Activated CD4-positive, alpha-beta memory T cell treated with anti-CD3 and anti-CD28 coated beads for 36 hours (primary cell): ENCODE results near the gene RNF152. TPM values are rescaled to one million over a fixed set of nuclear protein-coding genes. Genes with fewer than 3 reads are reported as not detected.

ENCODE experiments used
- CTCF ChIA-PET: fragments of 350-600 bp; sonication (Branson Sonifier 250); formaldehyde crosslinking; loops from one replicate; lab custom pipeline; 2021; ENCODE audit warnings: antibody characterized with exemption, inconsistent platforms; lab: Charles Lee
- POLR2A ChIA-PET: fragments of 350-600 bp; sonication (Branson Sonifier 250); formaldehyde crosslinking; loops from one replicate; lab custom pipeline; 2021; ENCODE audit warnings: antibody characterized with exemption; lab: Charles Lee
- DNase-seq: peaks from one replicate; pipeline ENCODE4 v3.0.0-alpha.2; 2020
- H3K27ac Mint-ChIP-seq: one replicate; pipeline ENCODE4 v1.8.0; 2021; ENCODE audit warnings: mixed read lengths
- H3K27me3 Mint-ChIP-seq: one replicate; pipeline ENCODE4 v1.8.0; 2021; ENCODE audit warnings: mixed read lengths
- H3K36me3 Mint-ChIP-seq: one replicate; pipeline ENCODE4 v1.8.0; 2021; ENCODE audit warnings: mixed read lengths
- H3K4me1 Mint-ChIP-seq: one replicate; pipeline ENCODE4 v1.8.0; 2021; ENCODE audit warnings: low read depth, mixed read lengths
- H3K4me3 Mint-ChIP-seq: one replicate; pipeline ENCODE4 v1.8.0; 2021; ENCODE audit warnings: mild to moderate bottlenecking, mixed read lengths
- H3K9me3 Mint-ChIP-seq: one replicate; pipeline ENCODE4 v1.8.0; 2021; ENCODE audit warnings: mixed read lengths
- intact Hi-C: fragments of 100-400 bp; cut with micrococcal nuclease; formaldehyde crosslinking; loops from one replicate; pipeline ENCODE4 v1.15.1; 2023
- total RNA-seq, 2 experiments: library from RNA; stranded (reverse); gene quantifications; one replicate each; pipeline ENCODE4 v1.2.3, GENCODE V29; 2021

Gene RNF152, protein sequence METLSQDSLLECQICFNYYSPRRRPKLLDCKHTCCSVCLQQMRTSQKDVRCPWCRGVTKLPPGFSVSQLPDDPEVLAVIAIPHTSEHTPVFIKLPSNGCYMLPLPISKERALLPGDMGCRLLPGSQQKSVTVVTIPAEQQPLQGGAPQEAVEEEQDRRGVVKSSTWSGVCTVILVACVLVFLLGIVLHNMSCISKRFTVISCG
- total RNA-seq = under 1 TPM; 0.12 to 0.26 TPM

DNA sequence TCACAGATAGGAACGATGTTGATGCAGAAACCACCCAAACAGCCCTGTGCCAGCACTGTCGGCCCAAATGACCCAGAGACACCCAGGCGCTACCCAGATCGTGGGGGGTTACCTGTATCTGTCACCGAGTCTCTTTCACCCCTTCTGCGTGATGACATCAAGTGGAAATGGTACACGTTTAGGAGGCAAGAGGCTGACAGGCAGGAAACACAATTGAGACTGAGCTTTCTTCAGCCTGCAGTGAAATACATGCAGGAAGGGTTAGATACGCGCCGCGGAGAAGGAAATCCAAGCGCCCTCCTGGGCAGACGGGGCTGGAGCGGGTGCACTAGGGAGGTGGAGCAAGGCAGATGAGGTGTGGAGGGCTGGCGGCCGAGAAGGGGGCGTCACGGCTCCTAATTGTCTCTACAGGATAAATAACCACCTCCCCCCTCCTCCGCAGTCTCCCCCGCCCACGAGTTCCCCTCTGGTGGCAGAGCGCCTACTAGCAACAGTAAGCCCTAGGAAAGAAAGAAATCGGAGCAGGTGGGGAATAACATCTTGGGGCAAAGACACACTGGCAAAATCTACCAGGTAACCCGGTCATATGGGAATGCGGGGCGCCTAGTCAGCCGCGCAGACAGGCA lies at the start of gene RNF152:
TSS of gene RNF152 (minus strand) at position 325 of the 626 bp plus-strand sequence. CDS start 76,544 bp downstream, outside the sequence.
- Mint-ChIP-seq H3K4me3 (peak within 1 kb of the TSS; percentile 74), H3K4me1 (peaks cover 8% of the 10 kb centered on the region), H3K36me3 (no peaks in the 10 kb centered on the region), H3K27me3 (peaks cover 29% of the 10 kb centered on the region), H3K27ac (no peak within 1 kb of the TSS), H3K9me3 (no peaks in the 10 kb centered on the region)
- ChIA-PET POLR2A (no interaction called here), CTCF (interaction anchor here (0.7 kb wide), 1 partner anchor 257 kb away, joined by 3 read pairs; no protein-coding TSS in a partner anchor)
- no peak for DNase-seq
- intact Hi-C loops = loop anchor here (1.0 to 10.0 kb wide), 4 partner anchors 60 to 338 kb away; partner anchors contain the start of genes PIGN and RELCH

DNA sequence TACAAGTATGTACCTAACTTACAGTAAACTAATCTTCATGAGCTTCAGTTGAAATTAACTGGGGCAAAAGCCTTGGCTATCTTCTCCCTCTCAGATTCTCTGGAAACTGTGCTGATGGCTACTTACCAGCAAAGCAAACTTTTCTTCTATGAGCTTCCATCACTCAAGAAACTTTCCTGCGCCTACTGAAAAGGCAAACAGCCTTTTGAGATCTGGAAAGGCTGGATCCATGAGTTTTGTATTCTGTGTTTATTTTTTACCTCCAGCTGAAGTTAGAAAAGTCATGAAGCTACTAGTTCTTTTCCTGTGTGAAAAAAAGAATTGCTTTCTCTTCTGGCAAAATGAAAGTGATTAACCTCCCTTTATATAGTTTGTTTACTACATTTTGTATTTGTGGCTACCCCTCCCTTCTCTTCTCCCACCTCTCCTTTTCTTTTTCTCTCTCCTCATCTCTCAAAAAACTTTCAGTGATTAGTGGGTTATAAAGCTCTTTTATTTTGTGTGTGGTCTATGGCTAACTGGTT lies 49.2 kb upstream of the RNF152 start:
- Mint-ChIP-seq H3K4me3 (no peak overlapping the region), H3K27me3 (peaks cover 9% of the 10 kb centered on the region), H3K9me3 (peaks cover 6% of the 10 kb centered on the region), H3K36me3 (no peaks in the 10 kb centered on the region), H3K4me1 (peaks cover 16% of the 10 kb centered on the region), H3K27ac (no peak overlapping the region)
- intact Hi-C loops = loop anchor here (1.0 kb wide), 1 partner anchor 9 kb away; no protein-coding TSS in a partner anchor
- ChIA-PET CTCF (interaction anchor here (0.8 to 1.1 kb wide), 2 partner anchors 10 to 15 kb away, joined by 3 read pairs; no protein-coding TSS in a partner anchor), POLR2A (no interaction called here)
- DNase-seq = no peak

DNA sequence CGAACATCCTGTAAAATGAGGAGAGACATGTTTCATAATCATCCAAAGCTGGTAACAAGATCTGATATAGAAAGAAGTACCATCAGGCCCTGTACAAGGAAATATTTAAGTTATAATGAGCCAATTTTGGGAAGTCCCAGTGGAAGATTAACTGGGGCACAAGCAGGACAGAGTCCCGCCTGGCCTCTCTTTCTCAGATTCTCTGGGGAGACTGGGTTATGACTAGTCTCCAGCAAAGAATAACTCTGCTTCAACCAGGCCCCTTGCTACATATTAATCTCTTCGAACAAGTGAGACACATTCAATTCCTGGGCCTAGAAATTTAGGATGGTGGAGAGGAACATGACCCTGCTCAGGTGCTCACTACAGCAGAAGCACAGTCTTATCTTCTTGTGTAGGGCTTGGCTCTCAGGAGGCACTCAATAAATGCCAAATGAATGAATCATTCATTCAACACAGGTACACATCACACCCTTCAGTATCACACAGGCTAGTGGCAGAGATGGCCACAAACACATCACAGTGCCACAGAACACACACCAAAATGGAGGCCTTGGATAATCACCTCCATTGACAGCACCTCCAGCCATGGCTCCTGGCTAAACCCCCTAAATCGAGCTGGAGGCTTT lies 46.4 kb upstream of the RNF152 start:
- POLR2A ChIA-PET = interaction anchor here (0.6 kb wide), 1 partner anchor 238 kb away, joined by 3 read pairs; no protein-coding TSS in a partner anchor
- CTCF ChIA-PET = no interaction called here
- peaks cover 6% of the 10 kb centered on the region for H3K9me3 Mint-ChIP-seq
- H3K27me3 Mint-ChIP-seq = peaks cover 11% of the 10 kb centered on the region
- H3K36me3 Mint-ChIP-seq = no peaks in the 10 kb centered on the region
- no peak for DNase-seq
- intact Hi-C loops = no loop called here
- H3K27ac Mint-ChIP-seq = no peak overlapping the region
- peaks cover 14% of the 10 kb centered on the region for H3K4me1 Mint-ChIP-seq
- no peak overlapping the region for H3K4me3 Mint-ChIP-seq

DNA sequence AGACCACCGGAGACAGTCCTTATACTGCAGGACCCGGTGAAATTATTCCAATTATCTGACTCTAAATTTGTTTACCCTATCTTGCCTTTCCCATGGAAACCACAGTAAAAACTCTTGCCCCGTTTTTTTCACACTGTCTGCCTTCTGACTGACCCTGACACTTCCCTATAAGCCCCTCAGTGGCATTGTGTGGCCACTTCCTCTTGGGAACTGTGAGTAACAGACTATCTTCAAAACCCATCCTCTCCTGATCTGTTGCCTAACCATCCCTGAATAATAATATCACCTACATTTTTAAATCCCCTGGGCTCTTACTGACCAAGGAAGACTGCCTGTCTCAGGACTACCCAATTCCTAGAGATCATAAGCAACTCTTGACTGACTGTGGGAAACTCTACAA lies 42.6 kb upstream of the RNF152 start:
- no peak for DNase-seq
- ChIA-PET CTCF (no interaction called here), POLR2A (no interaction called here)
- intact Hi-C loops = no loop called here
- Mint-ChIP-seq H3K4me1 (no peaks in the 10 kb centered on the region), H3K36me3 (no peaks in the 10 kb centered on the region), H3K27me3 (peaks cover 20% of the 10 kb centered on the region), H3K9me3 (peaks cover 3% of the 10 kb centered on the region), H3K27ac (no peak overlapping the region), H3K4me3 (no peak overlapping the region)

DNA sequence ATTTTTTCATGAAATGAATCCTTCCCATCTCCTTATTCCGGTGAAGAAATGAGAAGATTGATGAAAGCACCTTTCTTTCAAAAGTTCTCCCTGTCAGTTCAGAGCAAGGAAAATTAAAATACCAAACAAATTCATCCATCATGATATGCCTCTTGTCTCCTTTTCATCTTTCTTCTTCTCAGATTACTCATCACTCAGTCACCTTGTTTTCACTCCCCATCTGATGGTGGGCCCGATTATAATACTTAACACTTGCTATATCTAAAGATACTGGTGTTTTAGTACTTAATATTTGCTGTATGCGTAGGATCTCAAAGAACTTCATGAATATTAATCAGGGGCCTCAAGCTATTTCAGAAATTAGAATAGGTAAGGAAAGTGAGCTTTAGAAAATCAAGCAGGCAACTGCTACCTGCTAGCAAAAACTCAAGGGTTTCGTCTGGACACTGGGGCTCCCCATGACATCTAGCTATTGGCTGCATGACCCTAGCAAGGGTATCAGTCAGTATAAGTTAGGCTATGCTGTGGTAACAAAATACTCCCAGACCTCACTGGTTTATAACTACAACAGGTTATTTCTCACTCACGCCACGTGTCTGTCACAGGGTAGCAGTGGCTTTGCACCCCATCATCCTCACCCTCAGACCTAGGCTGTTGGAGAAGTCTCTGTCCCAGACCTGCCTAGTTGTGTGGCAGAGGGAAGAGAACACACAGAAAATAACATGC lies 39.0 kb upstream of the RNF152 start:
- peaks cover 13% of the 10 kb centered on the region for H3K4me1 Mint-ChIP-seq
- no peak overlapping the region for H3K27ac Mint-ChIP-seq
- peaks cover 11% of the 10 kb centered on the region for H3K9me3 Mint-ChIP-seq
- ChIA-PET CTCF (no interaction called here), POLR2A (no interaction called here)
- DNase-seq = no peak
- H3K4me3 Mint-ChIP-seq = no peak overlapping the region
- H3K36me3 Mint-ChIP-seq = peaks cover 5% of the 10 kb centered on the region
- H3K27me3 Mint-ChIP-seq = peaks cover 25% of the 10 kb centered on the region
- intact Hi-C loops = no loop called here

DNA sequence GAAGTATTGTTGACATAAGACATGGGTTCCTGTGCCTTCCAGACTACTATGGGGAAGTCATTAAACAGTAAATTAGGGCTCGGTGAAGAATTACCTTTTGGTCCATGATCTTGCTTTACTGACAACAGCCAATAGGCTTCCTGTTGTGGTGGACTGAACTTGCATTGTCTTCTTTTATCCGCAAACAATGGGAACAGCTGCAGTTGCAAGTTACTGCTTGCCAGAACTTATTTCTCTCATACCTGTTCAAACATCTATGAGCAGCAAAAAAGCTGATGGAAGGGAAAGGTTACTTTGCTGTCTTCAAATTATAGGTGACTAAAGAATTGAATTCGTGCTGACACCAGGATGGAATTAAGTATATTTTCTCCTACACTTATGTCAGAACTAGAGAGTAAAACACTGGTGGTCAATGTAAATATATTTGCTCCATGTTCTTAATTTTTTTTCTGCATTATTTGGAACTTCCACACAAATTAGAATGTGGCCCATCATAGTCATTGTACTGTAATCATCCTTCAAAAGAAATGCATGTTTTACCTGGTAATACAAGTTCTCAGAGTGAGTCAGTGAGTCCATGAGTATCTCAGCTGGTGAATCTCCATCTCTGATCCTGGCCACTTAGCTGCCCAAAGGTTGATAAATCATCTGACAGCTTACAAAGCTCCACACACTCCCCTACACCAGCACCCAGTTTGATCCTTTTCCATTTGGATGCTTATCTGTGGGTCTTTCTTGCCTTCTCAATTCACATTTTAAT lies 37.3 kb upstream of the RNF152 start:
- intact Hi-C loops = no loop called here
- Mint-ChIP-seq H3K27ac (no peak overlapping the region), H3K4me3 (no peak overlapping the region), H3K9me3 (peaks cover 11% of the 10 kb centered on the region), H3K4me1 (peaks cover 24% of the 10 kb centered on the region), H3K27me3 (peaks cover 19% of the 10 kb centered on the region), H3K36me3 (peaks cover 5% of the 10 kb centered on the region)
- CTCF ChIA-PET = no interaction called here
- POLR2A ChIA-PET = no interaction called here
- no peak for DNase-seq

DNA sequence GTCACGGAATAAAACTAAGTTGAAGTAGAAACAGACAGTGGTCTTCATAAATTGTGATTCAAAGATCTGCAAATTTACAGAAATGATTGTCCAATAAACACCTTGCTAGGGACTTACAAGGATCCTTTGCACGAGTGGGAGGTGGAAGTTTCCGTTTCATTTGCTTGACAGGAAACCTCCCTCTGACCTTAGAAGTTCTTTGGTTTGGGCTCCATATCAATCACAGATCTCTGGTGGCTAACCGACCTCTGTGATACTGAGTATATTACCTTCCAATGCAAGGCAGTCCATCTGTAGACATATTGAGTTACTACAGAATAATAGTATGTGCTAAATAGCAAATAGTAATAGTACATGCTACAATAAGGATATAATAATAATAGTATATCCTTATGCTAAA lies 33.7 kb upstream of the RNF152 start:
- CTCF ChIA-PET = interaction anchor here (1.0 to 1.3 kb wide), 3 partner anchors 15 to 26 kb away, joined by 3 to 5 read pairs (median 3); no protein-coding TSS in a partner anchor
- POLR2A ChIA-PET = interaction anchor here (1.1 kb wide), 1 partner anchor 26 kb away, joined by 3 read pairs; no protein-coding TSS in a partner anchor
- H3K4me3 Mint-ChIP-seq = no peak overlapping the region
- H3K27me3 Mint-ChIP-seq = peaks cover 11% of the 10 kb centered on the region
- H3K4me1 Mint-ChIP-seq = peaks cover 31% of the 10 kb centered on the region
- no peak overlapping the region for H3K27ac Mint-ChIP-seq
- H3K9me3 Mint-ChIP-seq = peaks cover 8% of the 10 kb centered on the region
- DNase-seq = peak; percentile 70
- intact Hi-C loops = loop anchor here (1.0 kb wide), 2 partner anchors 8 to 26 kb away; no protein-coding TSS in a partner anchor
- H3K36me3 Mint-ChIP-seq = peaks cover 5% of the 10 kb centered on the region

DNA sequence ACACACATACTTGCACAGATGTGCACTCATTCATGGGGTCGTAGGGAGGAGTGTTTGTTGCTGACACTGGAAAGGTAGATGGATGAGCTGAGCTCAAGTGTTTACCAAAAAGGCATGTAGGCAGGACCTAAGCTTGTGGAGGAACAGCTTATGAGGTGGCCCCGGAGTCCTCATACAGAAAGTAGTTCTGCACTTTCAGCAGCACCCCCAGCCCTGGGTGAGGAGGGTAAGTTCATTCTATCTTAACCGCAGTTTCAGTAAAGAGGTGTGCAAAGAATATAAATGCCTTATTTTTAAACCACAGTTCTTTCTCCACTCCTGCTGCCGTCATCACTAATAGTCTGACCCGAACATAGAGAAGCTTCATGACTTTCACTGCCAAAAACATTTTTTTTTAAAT lies 31.7 kb upstream of the RNF152 start:
- H3K4me3 Mint-ChIP-seq = no peak overlapping the region
- intact Hi-C loops = no loop called here
- H3K36me3 Mint-ChIP-seq = peaks cover 5% of the 10 kb centered on the region
- peaks cover 31% of the 10 kb centered on the region for H3K4me1 Mint-ChIP-seq
- peak; percentile 31 for DNase-seq
- POLR2A ChIA-PET = interaction anchor here (1.9 kb wide), 1 partner anchor 28 kb away, joined by 5 read pairs; no protein-coding TSS in a partner anchor
- peaks cover 8% of the 10 kb centered on the region for H3K9me3 Mint-ChIP-seq
- CTCF ChIA-PET = no interaction called here
- no peak overlapping the region for H3K27ac Mint-ChIP-seq
- peaks cover 8% of the 10 kb centered on the region for H3K27me3 Mint-ChIP-seq

DNA sequence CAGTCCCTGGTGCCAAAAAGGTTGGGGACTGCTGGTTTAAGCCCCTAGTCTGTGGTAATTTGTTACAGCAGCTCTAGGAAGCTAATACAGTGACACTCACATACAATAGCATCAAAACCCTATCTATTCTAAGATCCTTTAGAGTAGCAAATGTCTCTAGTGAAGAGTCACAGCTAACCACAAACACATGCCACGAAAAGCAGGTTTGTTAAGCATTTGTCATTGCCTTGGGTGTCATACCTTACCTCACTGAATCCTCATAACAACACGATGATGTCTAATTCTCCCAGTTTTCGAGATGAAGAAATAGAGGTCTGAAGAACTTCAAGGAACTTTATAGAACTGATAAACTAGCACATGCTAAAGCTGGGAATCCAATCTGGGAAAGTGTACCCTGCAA lies 29.6 kb upstream of the RNF152 start:
- CTCF ChIA-PET = interaction anchor here (0.8 kb wide), 1 partner anchor 22 kb away, joined by 3 read pairs; no protein-coding TSS in a partner anchor
- Mint-ChIP-seq H3K4me1 (peaks cover 40% of the 10 kb centered on the region), H3K36me3 (no peaks in the 10 kb centered on the region), H3K27ac (no peak overlapping the region), H3K4me3 (no peak overlapping the region), H3K27me3 (peaks cover 2% of the 10 kb centered on the region), H3K9me3 (peaks cover under 1% of the 10 kb centered on the region)
- POLR2A ChIA-PET = interaction anchor here (1.6 kb wide), 1 partner anchor 32 kb away, joined by 3 read pairs; no protein-coding TSS in a partner anchor
- no peak for DNase-seq
- intact Hi-C loops = no loop called here

DNA sequence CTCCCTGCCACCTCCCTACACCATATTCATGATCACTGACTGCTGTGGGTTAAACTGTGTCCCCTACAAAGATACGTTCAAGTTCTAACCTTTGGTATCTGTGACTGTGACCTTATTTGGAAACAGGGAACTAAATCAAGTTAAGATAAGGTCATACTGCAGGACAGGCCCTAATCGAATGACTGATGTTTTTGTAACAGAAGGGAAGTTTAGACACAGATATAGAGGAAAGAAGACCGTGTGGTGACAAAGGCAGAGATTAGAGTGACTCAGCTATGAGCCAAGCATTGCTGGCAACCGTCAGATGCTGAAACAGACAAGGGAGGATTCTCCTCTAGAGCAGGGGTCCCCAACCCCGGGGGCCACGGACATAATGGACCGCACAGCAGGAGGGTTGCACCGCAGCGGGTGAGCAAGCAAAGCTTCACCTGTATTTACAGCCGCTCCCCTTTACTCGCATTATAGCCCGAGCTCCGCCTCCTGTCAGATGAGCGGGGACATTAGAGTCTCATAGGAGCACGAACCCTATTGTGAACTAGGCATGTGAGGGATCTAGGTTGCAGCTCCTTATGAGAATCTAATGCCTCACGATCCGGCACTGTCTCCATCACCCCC lies 28.9 kb upstream of the RNF152 start:
- POLR2A ChIA-PET = interaction anchor here (1.6 kb wide), 1 partner anchor 33 kb away, joined by 3 read pairs; no protein-coding TSS in a partner anchor

More for the DNA sequence above, 28.9 kb upstream of the RNF152 start:
- Mint-ChIP-seq H3K27me3 (peaks cover 2% of the 10 kb centered on the region), H3K4me1 (peaks cover 33% of the 10 kb centered on the region), H3K4me3 (no peak overlapping the region), H3K36me3 (no peaks in the 10 kb centered on the region), H3K9me3 (no peaks in the 10 kb centered on the region), H3K27ac (no peak overlapping the region)
- no peak for DNase-seq
- intact Hi-C loops = no loop called here
- CTCF ChIA-PET = interaction anchor here (0.8 kb wide), 1 partner anchor 21 kb away, joined by 3 read pairs; no protein-coding TSS in a partner anchor
